MCF 10A (cell line): ENCODE results near the gene ADSS1. TPM values are rescaled to one million over a fixed set of nuclear protein-coding genes. Genes with fewer than 3 reads are reported as not detected.

ENCODE experiments used
- BruUV-seq: library from RNA; stranded (reverse); fragments of 400-500 nt; replicated peaks from 2 replicates; lab custom pipeline; 2021; lab: Mats Ljungman, UMichigan
- CTCF ChIA-PET: fragments of 300-600 bp; sonication (Branson Sonifier 250); formaldehyde crosslinking; extraction: SDS; loops from one replicate; lab custom pipeline; 2021; ENCODE audit warnings: antibody characterized with exemption, inconsistent platforms; lab: Yijun Ruan, JAX
- POLR2A ChIA-PET: fragments of 300-600, 350-650 bp; sonication (Branson Sonifier 250); formaldehyde crosslinking; extraction: SDS; loops from one replicate; lab custom pipeline; 2020; ENCODE audit warnings: antibody characterized with exemption, inconsistent platforms; lab: Yijun Ruan, JAX
- DNase-seq: peaks from one replicate; pipeline ENCODE4 v3.0.0-alpha.2; 2018; ENCODE audit not compliant: unreplicated experiment
- H3K27ac Mint-ChIP-seq: one replicate; pipeline ENCODE4 v1.8.0; 2022; ENCODE audit warnings: mild to moderate bottlenecking, low read depth, mixed read lengths; ENCODE audit not compliant: unreplicated experiment
- H3K27me3 Mint-ChIP-seq: one replicate; pipeline ENCODE4 v1.8.0; 2022; ENCODE audit warnings: mixed read lengths; ENCODE audit not compliant: insufficient read depth, unreplicated experiment
- H3K36me3 Mint-ChIP-seq: one replicate; pipeline ENCODE4 v1.8.0; 2022; ENCODE audit warnings: mild to moderate bottlenecking, moderate library complexity, mixed read lengths; ENCODE audit not compliant: insufficient read depth, unreplicated experiment
- H3K4me1 Mint-ChIP-seq: one replicate; pipeline ENCODE4 v1.8.0; 2022; ENCODE audit warnings: mixed read lengths; ENCODE audit not compliant: insufficient read depth, unreplicated experiment
- H3K4me3 Mint-ChIP-seq: one replicate; pipeline ENCODE4 v1.8.0; 2022; ENCODE audit warnings: mild to moderate bottlenecking, moderate library complexity, mixed read lengths; ENCODE audit not compliant: unreplicated experiment
- H3K9me3 Mint-ChIP-seq: one replicate; pipeline ENCODE4 v1.8.0; 2022; ENCODE audit warnings: mixed read lengths; ENCODE audit not compliant: unreplicated experiment
- CTCF ChIP-seq: fragments of 200-600 bp; IDR thresholded peaks from one replicate; pipeline ENCODE4 v1.8.0; 2022; ENCODE audit warnings: antibody characterized with exemption, mild to moderate bottlenecking; ENCODE audit not compliant: unreplicated experiment
- intact Hi-C: fragments of 100-400 bp; cut with micrococcal nuclease; formaldehyde crosslinking; loops from 2 replicates; pipeline ENCODE4 v1.14.1; 2022
- total RNA-seq: library from RNA; stranded (reverse); gene quantifications from 2 replicates; pipeline ENCODE4 v1.2.3, GENCODE V29; 2022

Gene ADSS1
- total RNA-seq, 1 experiment from 2014 or later: 2.9 TPM

- H3K9me3 Mint-ChIP-seq: no peaks in the 10 kb centered on the region
- intact Hi-C loops: no loop called here
- TF ChIP-seq CTCF: no peak
- no peaks in the 10 kb centered on the region for H3K4me1 Mint-ChIP-seq
- H3K36me3 Mint-ChIP-seq: peaks cover 7% of the 10 kb centered on the region
- ChIA-PET POLR2A (no interaction called here), CTCF (interaction anchor here (0.6 kb wide), 1 partner anchor 504 kb away, joined by 3 read pairs; no protein-coding TSS in a partner anchor)
- no TSS peak for BruUV-seq
- no peak for DNase-seq
- H3K27ac Mint-ChIP-seq: no peak overlapping the region
- no peaks in the 10 kb centered on the region for H3K27me3 Mint-ChIP-seq
- H3K4me3 Mint-ChIP-seq: no peak overlapping the region
These were observed 59.6 kb downstream of the ADSS1 start for GRCh38 chr14:104783484-104784217.

- H3K9me3 Mint-ChIP-seq: no peaks in the 10 kb centered on the region
- BruUV-seq: no TSS peak
- CTCF ChIA-PET: interaction anchor here (0.6 to 1.1 kb wide), 2 partner anchors 89 to 503 kb away, joined by 3 to 4 read pairs; no protein-coding TSS in a partner anchor
- peaks cover 7% of the 10 kb centered on the region for H3K36me3 Mint-ChIP-seq
- no peak for TF ChIP-seq CTCF
- POLR2A ChIA-PET: no interaction called here
- H3K27me3 Mint-ChIP-seq: no peaks in the 10 kb centered on the region
- H3K27ac Mint-ChIP-seq: no peak overlapping the region
- intact Hi-C loops: no loop called here
- no peak overlapping the region for H3K4me3 Mint-ChIP-seq
- H3K4me1 Mint-ChIP-seq: no peaks in the 10 kb centered on the region
- DNase-seq: no peak
These were observed 60.2 kb downstream of the ADSS1 start for GRCh38 chr14:104784218-104784568.

- H3K4me3 Mint-ChIP-seq: no peak overlapping the region
- no peaks in the 10 kb centered on the region for H3K27me3 Mint-ChIP-seq
- DNase-seq: no peak
- no peaks in the 10 kb centered on the region for H3K4me1 Mint-ChIP-seq
- no peak for TF ChIP-seq CTCF
- no TSS peak for BruUV-seq
- intact Hi-C loops: no loop called here
- POLR2A ChIA-PET: no interaction called here
- H3K36me3 Mint-ChIP-seq: peaks cover 7% of the 10 kb centered on the region
- no peaks in the 10 kb centered on the region for H3K9me3 Mint-ChIP-seq
- CTCF ChIA-PET: interaction anchor here (1.1 kb wide), 1 partner anchor 90 kb away, joined by 4 read pairs; no protein-coding TSS in a partner anchor
- no peak overlapping the region for H3K27ac Mint-ChIP-seq
These were observed 61.0 kb downstream of the ADSS1 start for GRCh38 chr14:104784846-104785707.

GRCh38 chr14:104785708-104786080 lies 61.7 kb downstream of the ADSS1 start:
- H3K4me1 Mint-ChIP-seq: no peaks in the 10 kb centered on the region
- no peak for DNase-seq
- peaks cover 5% of the 10 kb centered on the region for H3K36me3 Mint-ChIP-seq
- H3K4me3 Mint-ChIP-seq: no peak overlapping the region
- H3K9me3 Mint-ChIP-seq: no peaks in the 10 kb centered on the region
- no peak overlapping the region for H3K27ac Mint-ChIP-seq
- CTCF ChIA-PET: no interaction called here
- POLR2A ChIA-PET: no interaction called here
- no peaks in the 10 kb centered on the region for H3K27me3 Mint-ChIP-seq
- TF ChIP-seq CTCF: no peak
- intact Hi-C loops: no loop called here
- no TSS peak for BruUV-seq
